NCI-H1092 (cell line): Measurements from ENCODE around the gene LGALS12.

Source experiments
- DNase-seq: peaks from one replicate; lab custom pipeline; 2025; lab: John Stamatoyannopoulos, UW

LGALS12 gene

DNA sequence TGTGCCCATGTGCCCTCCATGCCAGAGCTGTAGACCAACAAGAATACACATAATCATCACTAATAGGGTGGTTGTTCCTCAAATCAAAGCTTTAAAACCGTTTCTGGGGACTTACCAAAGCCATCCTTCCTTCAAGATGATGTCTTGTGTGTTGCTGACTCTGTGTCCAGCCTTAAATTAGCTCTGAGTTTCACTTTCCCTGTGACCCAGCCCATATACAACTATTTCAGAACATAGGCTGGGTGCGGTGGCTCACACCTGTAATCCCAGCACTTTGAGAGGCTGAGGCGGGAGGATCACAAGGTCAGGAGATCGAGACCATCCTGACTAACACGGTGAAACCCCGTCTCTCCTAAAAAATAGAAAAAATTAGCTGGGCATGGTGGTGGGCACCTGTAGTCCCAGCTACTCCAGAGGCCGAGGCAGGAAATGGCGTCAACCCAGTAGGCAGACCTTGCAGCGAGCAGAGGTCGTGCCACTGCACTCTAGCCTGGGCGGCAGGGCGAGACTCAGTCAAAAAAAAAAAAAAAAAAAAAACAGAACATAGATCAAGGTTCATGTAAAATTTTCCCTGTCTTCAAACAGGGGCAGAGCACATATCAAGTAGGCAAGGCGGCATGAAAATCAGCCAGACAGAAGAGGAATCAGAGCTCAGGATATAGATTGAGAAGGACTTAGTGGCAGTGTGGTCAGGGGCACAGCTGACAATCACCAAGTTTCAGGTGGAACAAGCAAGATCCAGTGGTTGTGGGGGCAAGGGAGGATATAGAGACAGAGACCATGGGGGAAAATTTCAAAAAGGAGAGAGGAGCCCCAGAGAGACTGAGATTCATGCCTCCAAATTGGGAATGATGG, 57.5 kb downstream of the LGALS12 start, which contains the start of gene PLAAT2:
PLAAT2 (minus strand) TSS at position 179 of the 855 bp plus-strand sequence; CDS start at position 124, 55 bp downstream.
- DNase-seq, result no peak

DNA sequence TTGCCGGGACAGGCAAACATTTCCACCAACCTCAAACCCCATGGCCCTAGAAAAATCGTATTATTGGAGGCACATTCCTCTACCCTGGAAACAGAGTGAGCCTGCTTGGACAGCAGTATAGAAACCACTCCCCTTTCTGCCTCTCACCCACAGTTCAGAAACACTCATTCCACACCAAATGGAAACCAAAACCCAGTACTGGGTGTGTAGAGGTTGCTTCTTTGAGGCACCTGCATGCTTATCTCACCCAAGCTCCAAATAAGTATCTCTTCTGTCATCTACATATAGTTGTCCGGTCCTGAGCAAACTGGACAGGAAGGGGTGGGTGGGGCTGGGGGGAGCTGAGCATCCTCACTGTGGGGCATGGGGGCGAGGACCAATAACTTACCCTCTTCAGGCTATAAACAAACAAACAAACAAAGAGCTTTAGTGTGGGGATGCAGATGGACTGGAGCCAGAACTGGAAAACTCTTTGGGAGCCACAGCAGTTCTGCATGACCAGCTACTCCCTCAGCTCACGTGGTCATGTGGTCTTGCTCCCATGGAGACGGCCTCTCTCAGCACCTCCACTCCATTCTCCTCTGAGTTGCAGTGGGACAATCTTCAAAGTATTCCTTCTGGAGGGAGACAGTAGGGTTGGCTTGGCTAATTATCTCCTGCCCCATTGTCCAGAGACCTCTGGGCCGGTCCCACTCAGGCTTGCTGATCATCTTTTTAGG, 58.3 kb downstream of the LGALS12 start:
- no peak for DNase-seq

DNA sequence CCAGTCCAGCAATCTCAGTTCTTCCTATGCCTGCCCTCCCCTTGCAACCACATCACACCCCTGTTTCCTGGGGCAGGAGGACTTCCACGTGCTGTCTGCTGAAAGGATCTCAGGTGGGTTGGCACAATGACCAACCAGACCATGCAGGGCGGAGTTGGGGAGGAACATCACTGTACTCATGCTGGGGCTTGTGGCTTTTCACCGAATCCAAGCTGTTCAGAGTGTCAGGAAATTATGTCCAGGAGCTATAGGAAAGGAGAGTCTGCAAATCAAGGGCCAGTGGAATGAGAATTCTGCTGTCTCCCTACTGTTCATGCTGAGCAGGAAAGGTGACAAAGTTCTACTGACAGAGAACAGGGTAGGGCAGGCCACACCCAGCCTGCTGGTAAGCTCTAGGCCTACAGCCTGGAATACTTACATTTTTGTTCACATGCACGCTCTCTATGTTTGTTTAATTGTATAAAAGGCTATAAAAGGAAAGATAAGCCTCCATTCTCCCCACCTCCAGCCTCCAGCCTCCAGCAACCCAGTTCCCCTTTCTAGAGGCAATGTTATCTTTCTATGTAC, 59.0 kb downstream of the LGALS12 start:
- DNase-seq, result no peak
